NT2/D1 (cell line): ENCODE measurements around the gene DYNLRB2.

Source experiments
- DNase-seq: peaks from one replicate; pipeline ENCODE4 v3.0.0-alpha.2; 2011; ENCODE audit warnings: low read depth, low spot score
- H3K27me3 ChIP-seq: 2 replicates; pipeline ENCODE4 v1.6.0; 2011; ENCODE audit warnings: mild to moderate bottlenecking; ENCODE audit not compliant: insufficient read length, insufficient read depth
- H3K36me3 ChIP-seq: 2 replicates; pipeline ENCODE4 v1.6.1; 2011; ENCODE audit warnings: mild to moderate bottlenecking, low read length, mixed read lengths; ENCODE audit not compliant: insufficient read depth, insufficient read length
- H3K4me1 ChIP-seq: 2 replicates; pipeline ENCODE4 v1.5.1; 2011; ENCODE audit not compliant: insufficient read depth, insufficient read length
- H3K4me3 ChIP-seq: 2 replicates; pipeline ENCODE4 v1.5.1; 2011; ENCODE audit warnings: low read depth; ENCODE audit not compliant: insufficient read length
- H3K9ac ChIP-seq: 2 replicates; pipeline ENCODE4 v1.6.0; 2011; ENCODE audit warnings: low read depth; ENCODE audit not compliant: insufficient read length
- H3K9me3 ChIP-seq: 2 replicates; pipeline ENCODE4 v1.5.1; 2011; ENCODE audit warnings: mild to moderate bottlenecking, low read length; ENCODE audit not compliant: insufficient read depth
- SUZ12 ChIP-seq: IDR thresholded peaks from 2 replicates; pipeline ENCODE4 v1.6.1; 2011; ENCODE audit not compliant: insufficient read length, insufficient read depth; ENCODE audit errors: extremely low read depth
- YY1 ChIP-seq: IDR thresholded peaks from 2 replicates; pipeline ENCODE4 v1.6.1; 2011; ENCODE audit not compliant: insufficient read length, insufficient read depth
- ZNF274 ChIP-seq: IDR thresholded peaks from 2 replicates; pipeline ENCODE4 v1.6.1; 2011; ENCODE audit warnings: mild to moderate bottlenecking, low read depth, low read length

Gene DYNLRB2

GRCh38 chr16:80540516-80541305, at the start of gene DYNLRB2:
Gene DYNLRB2, plus strand, starts transcription at chr16:80540993. Its CDS starts 84 bp downstream, at chr16:80541077.
- no peaks in the 10 kb centered on the region for H3K4me1 ChIP-seq
- peaks cover 23% of the 10 kb centered on the region for H3K27me3 ChIP-seq
- no peaks in the 10 kb centered on the region for H3K36me3 ChIP-seq
- DNase-seq = peak; percentile 91
- H3K9ac ChIP-seq = peak within 1 kb of the TSS; percentile 85
- TF ChIP-seq SUZ12 (no peak), ZNF274 (no peak), YY1 (no peak)
- H3K9me3 ChIP-seq = no peaks in the 10 kb centered on the region
- H3K4me3 ChIP-seq = peak within 1 kb of the TSS; percentile 72

- no peak overlapping the region for H3K9ac ChIP-seq
- no peak for TF ChIP-seq YY1
- no peaks in the 10 kb centered on the region for H3K27me3 ChIP-seq
- H3K4me3 ChIP-seq = no peak overlapping the region
- DNase-seq = no peak
- H3K4me1 ChIP-seq = no peaks in the 10 kb centered on the region
- H3K9me3 ChIP-seq = no peaks in the 10 kb centered on the region
- no peaks in the 10 kb centered on the region for H3K36me3 ChIP-seq
These were observed 40.5 kb upstream of the DYNLRB2 start for GRCh38 chr16:80500116-80500859.

- no peak overlapping the region for H3K9ac ChIP-seq
- no peaks in the 10 kb centered on the region for H3K27me3 ChIP-seq
- no peaks in the 10 kb centered on the region for H3K4me1 ChIP-seq
- H3K36me3 ChIP-seq = no peaks in the 10 kb centered on the region
- TF ChIP-seq YY1 (no peak), ZNF274 (no peak), SUZ12 (no peak)
- DNase-seq = no peak
- no peaks in the 10 kb centered on the region for H3K9me3 ChIP-seq
- no peak overlapping the region for H3K4me3 ChIP-seq
These were observed 39.8 kb upstream of the DYNLRB2 start for GRCh38 chr16:80500961-80501525.

- H3K9ac ChIP-seq = no peak overlapping the region
- no peaks in the 10 kb centered on the region for H3K36me3 ChIP-seq
- no peaks in the 10 kb centered on the region for H3K4me1 ChIP-seq
- no peak overlapping the region for H3K4me3 ChIP-seq
- TF ChIP-seq YY1 = no peak
- no peak for TF ChIP-seq ZNF274
- TF ChIP-seq SUZ12 = no peak
- H3K9me3 ChIP-seq = no peaks in the 10 kb centered on the region
- H3K27me3 ChIP-seq = no peaks in the 10 kb centered on the region
- no peak for DNase-seq
These were observed 37.7 kb upstream of the DYNLRB2 start for GRCh38 chr16:80503107-80503506.

GRCh38 chr16:80507538-80507937, 33.3 kb upstream of the DYNLRB2 start:
- TF ChIP-seq YY1 (no peak), ZNF274 (no peak), SUZ12 (no peak)
- Histone ChIP-seq H3K4me3 (no peak overlapping the region), H3K27me3 (no peaks in the 10 kb centered on the region), H3K9me3 (no peaks in the 10 kb centered on the region), H3K4me1 (no peaks in the 10 kb centered on the region), H3K9ac (no peak overlapping the region), H3K36me3 (no peaks in the 10 kb centered on the region)
- no peak for DNase-seq

- TF ChIP-seq SUZ12 = no peak
- no peak for TF ChIP-seq ZNF274
- no peak for TF ChIP-seq YY1
- Histone ChIP-seq H3K9me3 (no peaks in the 10 kb centered on the region), H3K27me3 (no peaks in the 10 kb centered on the region), H3K4me1 (no peaks in the 10 kb centered on the region), H3K36me3 (no peaks in the 10 kb centered on the region), H3K4me3 (no peak overlapping the region), H3K9ac (no peak overlapping the region)
- no peak for DNase-seq
These were observed 30.9 kb upstream of the DYNLRB2 start for GRCh38 chr16:80509872-80510271.
